ENCODE data around the gene HOXC11.

HOXC11 gene

DNA sequence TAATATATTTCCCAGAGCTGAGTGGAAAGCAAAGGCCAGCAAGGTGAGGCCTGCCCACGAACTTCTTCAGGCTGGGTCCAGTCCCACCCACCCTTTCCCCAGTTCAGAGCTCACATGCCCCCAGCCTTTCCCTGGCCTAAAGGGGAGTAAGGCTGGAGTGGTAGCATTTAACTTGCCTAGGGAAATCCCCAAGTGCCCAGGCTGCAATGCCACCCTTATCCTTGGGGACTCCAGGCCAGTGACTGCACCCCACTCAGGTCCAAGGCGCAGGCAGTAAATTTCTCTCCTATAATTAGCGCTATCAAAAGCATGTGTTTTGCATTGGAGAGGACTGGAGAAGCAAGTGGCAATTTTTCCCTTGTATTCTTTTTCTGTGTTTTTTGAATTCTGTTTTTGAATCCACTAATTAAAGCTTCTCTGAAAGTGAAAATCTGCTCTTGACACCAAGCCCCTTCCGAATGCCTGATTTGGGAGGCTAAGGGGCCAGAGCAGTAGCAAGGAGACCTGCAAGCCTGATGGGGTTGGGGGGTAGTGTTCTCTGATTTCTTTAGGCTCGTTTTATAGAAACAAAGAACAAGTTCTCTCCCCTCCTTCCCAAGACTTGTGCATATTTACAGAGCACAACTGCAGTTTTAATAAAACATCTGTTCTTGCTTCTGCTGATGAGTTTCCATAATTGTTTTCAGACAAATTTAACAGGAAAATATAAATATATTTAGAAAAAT lies 51.8 kb downstream of the HOXC11 start:
- no peak overlapping the region for H3K4me3 ChIP-seq (replicated peaks; ENCODE audit: low read depth, low read length)
- no peak for DNase-seq (ENCODE audit: extremely low read depth, low read depth)
- TF ChIP-seq, protein P1, sequence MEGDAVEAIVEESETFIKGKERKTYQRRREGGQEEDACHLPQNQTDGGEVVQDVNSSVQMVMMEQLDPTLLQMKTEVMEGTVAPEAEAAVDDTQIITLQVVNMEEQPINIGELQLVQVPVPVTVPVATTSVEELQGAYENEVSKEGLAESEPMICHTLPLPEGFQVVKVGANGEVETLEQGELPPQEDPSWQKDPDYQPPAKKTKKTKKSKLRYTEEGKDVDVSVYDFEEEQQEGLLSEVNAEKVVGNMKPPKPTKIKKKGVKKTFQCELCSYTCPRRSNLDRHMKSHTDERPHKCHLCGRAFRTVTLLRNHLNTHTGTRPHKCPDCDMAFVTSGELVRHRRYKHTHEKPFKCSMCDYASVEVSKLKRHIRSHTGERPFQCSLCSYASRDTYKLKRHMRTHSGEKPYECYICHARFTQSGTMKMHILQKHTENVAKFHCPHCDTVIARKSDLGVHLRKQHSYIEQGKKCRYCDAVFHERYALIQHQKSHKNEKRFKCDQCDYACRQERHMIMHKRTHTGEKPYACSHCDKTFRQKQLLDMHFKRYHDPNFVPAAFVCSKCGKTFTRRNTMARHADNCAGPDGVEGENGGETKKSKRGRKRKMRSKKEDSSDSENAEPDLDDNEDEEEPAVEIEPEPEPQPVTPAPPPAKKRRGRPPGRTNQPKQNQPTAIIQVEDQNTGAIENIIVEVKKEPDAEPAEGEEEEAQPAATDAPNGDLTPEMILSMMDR (IDR thresholded peaks at IDR 0.05; ENCODE audit: low read depth, low read length, missing control alignments): no peak

DNA sequence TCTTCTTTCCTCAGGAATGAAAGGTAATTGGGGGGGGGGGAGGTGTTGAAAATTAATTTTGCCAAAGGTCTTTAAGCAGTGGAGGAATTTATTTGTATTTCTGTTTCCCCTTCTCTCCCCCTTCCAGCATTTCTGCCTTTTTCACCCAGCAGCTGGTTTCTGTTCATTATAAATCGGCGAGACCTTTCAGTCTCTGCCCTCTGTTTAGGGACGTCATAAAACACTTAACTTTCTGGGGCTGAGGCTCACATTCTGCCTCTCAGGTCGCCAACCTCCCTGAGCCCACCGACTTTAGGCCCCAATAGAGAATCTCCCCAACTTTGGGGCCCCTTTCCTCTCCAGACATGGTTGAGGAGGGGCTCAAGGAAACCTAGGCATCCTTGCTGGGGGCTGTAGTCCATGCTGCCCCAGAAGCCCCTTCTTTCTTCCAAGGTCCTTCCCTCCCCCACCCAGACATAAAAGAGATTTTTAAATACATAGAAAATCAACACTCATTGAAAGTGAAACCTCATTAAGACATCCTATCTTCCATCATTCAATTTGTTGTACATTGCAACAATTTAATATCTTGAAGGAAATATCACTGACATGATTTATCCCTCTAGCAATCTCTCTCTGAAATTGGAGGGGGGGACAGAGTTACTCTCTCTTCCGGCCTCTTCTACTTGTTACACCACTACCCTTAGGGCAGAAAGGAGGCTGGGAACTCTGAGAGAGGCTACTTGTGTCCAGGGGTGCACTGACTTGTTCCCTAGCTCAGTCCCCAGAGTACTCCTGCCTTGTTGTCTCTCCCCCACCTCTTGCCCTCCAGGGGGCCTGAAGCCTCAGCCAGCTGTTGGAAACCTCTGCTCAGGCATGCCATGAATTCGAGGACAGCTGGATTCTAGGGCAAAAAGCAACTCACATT lies 52.8 kb downstream of the HOXC11 start:
- no peak for DNase-seq (ENCODE audit: extremely low read depth, low read depth)
- TF ChIP-seq, protein P1 (IDR thresholded peaks at IDR 0.05; ENCODE audit: low read depth, low read length, missing control alignments): no peak
- H3K4me3 ChIP-seq (replicated peaks; ENCODE audit: low read depth, low read length): no peak overlapping the region

DNA sequence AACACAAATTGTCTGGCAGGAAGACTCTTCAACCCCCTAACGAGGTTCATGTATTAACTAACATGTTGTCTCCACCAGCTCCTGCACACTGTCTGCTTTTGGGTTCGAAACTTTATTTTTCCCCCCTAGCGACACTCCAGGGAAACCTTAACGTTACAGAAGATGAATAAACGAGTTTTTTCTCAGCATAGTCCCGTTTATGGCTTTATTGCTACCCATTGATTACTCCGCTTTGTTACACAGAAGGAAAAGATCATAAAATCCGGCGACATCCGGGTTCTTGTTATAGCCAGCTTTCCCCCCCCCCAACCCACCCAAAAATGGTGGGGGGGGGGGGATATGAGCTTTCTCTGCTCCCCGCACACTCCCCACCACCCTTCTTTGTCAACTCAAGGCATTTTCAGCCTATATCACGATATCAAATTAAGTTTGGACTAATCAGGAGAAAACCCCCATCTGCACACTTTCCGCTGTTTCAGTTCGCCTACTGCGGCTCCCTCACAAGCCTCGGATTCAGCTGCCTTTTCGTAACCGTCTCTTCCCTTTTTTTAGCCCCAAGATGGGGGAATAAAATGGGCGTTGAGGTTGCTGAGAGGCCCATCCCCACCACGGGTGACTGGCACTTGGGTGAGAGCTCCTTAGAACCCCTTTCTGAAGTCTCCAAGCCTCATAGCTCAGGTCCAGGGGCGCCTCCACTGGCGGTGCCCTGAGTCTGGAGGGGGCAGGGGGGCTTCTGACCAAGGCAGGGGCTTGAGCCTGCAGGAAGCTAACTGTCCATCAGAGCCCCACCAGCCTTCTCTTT lies 53.9 kb downstream of the HOXC11 start:
- no peak overlapping the region for H3K4me3 ChIP-seq (replicated peaks; ENCODE audit: low read depth, low read length)
- TF ChIP-seq, protein P1 (IDR thresholded peaks at IDR 0.05; ENCODE audit: low read depth, low read length, missing control alignments): no peak
- DNase-seq (ENCODE audit: extremely low read depth, low read depth): no peak
